ENCODE data around the gene EPS15. TPM values are rescaled to one million over a fixed set of nuclear protein-coding genes. Genes with fewer than 3 reads are reported as not detected.
A peak's percentile ranks its signal among the peaks of the same experiment; 100 is the strongest.
"Not testable (repeated sequence)": the region's sequence is repeated elsewhere in the genome, so short reads cannot be mapped to it uniquely, and the experiment has no call there.

Gene EPS15
- total and polyA plus RNA-seq, 9 of the 15 experiments (the other 6 are each of a cell fraction or from before 2014, with no cell fraction given), result 23.1 to 69.0 (median 41.7) TPM

GRCh38 chr1:51437391-51437790 is 81.7 kb downstream of the EPS15 start:
- Histone ChIP-seq H3K36me3 (ENCODE audit: control insufficient read depth, insufficient read depth, low read length) (peaks cover 67% of the 10 kb centered on the region), H3K4me1 (replicated peaks in 1 of 2; ENCODE audit: control insufficient read depth in 2 of 2, insufficient read depth in 2 of 2, low read length in 2 of 2) (peaks cover 0 to 27% of the 10 kb centered on the region in 2 experiments; a peak in 3 of 5 replicates)
- H2AFZ ChIP-seq (ENCODE audit: low read depth, low read length); in situ Hi-C loops (cut with MboI); H3K9me1 ChIP-seq (ENCODE audit: control insufficient read depth, insufficient read depth, low read length); H3K27me3 ChIP-seq (ENCODE audit: control insufficient read depth in 2 of 2, insufficient read depth in 2 of 2, low read length in 2 of 2); H3K9ac ChIP-seq (ENCODE audit: insufficient read depth in 1 of 2, low read depth in 2 of 2, low read length in 2 of 2); H3K4me2 ChIP-seq (ENCODE audit: insufficient read depth, low read length); CTCF ChIA-PET (ENCODE audit: low intra/inter-chr PET ratio); H4K20me1 ChIP-seq (replicated peaks; ENCODE audit: control insufficient read depth, insufficient read depth, low read length); H3K27ac ChIP-seq (ENCODE audit: extremely low read depth, low read depth, low read length); H3K4me3 ChIP-seq; H3K79me2 ChIP-seq (ENCODE audit: control insufficient read depth, insufficient read depth, low read length); H3K9me3 ChIP-seq (replicated peaks; ENCODE audit: control insufficient read depth, insufficient read depth, low read depth, low read length); FAIRE-seq; ATAC-seq; BruUV-seq (replicated peaks); intact Hi-C loops (cut with micrococcal nuclease); DNase-seq (ENCODE audit: extremely low read depth in 1 of 4, low spot score in 3 of 4): not testable (repeated sequence)
- POLR2A ChIA-PET, result interaction anchor here (1.5 kb wide), 1 partner anchor 9 kb away, joined by 3 read pairs; no protein-coding TSS in a partner anchor
- peak; percentile 64 for TF ChIP-seq ZNF121 (CRISPR knock-in tag; conservative IDR thresholded peaks at IDR 0.05)
- 84% methylated on average over 6 of the region's 6 CpGs for WGBS (ENCODE audit: insufficient coverage, low coverage, missing lambda C conversion rate)

GRCh38 chr1:51435878-51436277 is 83.2 kb downstream of the EPS15 start:
- H3K27ac ChIP-seq (ENCODE audit: extremely low read depth, low read depth, low read length), result no peak overlapping the region
- H3K4me1 ChIP-seq (replicated peaks in 1 of 2; ENCODE audit: control insufficient read depth in 2 of 2, insufficient read depth in 2 of 2, low read length in 2 of 2), result peaks cover under 1 to 17% of the 10 kb centered on the region in 2 experiments; a peak in 4 of 5 replicates
- DNase-seq (ENCODE audit: extremely low read depth in 1 of 4, low spot score in 3 of 4) (no peak), FAIRE-seq (no peak), ATAC-seq (no peak; the same call in 2 of the 3 replicates)
- no TSS peak for BruUV-seq (replicated peaks)
- 81% methylated on average over 5 of the region's 5 CpGs for WGBS (ENCODE audit: insufficient coverage, low coverage, missing lambda C conversion rate)
- H3K9me1 ChIP-seq (ENCODE audit: control insufficient read depth, insufficient read depth, low read length), result no peaks in the 10 kb centered on the region
- H3K9me3 ChIP-seq (replicated peaks; ENCODE audit: control insufficient read depth, insufficient read depth, low read depth, low read length), result no peaks in the 10 kb centered on the region
- in situ Hi-C loops (cut with MboI) (no loop called here), intact Hi-C loops (cut with micrococcal nuclease) (no loop called here)
- H3K36me3 ChIP-seq (ENCODE audit: control insufficient read depth, insufficient read depth, low read length), result peaks cover 63% of the 10 kb centered on the region
- no peak overlapping the region for H3K9ac ChIP-seq (ENCODE audit: insufficient read depth in 1 of 2, low read depth in 2 of 2, low read length in 2 of 2)
- no peaks in the 10 kb centered on the region for H4K20me1 ChIP-seq (replicated peaks; ENCODE audit: control insufficient read depth, insufficient read depth, low read length)
- no peak overlapping the region for H2AFZ ChIP-seq (ENCODE audit: low read depth, low read length)
- TF ChIP-seq GTF2A2 (tag; IDR thresholded peaks at IDR 0.05) (no peak), ZBTB40 (IDR thresholded peaks at IDR 0.05) (peak; percentile 60; the same call in 1 of the 2 replicates), ZBTB40 (CRISPR knock-in tag; IDR thresholded peaks at IDR 0.05) (no peak)
- ChIA-PET CTCF (ENCODE audit: low intra/inter-chr PET ratio) (no interaction called here), POLR2A (interaction anchor here (0.6 to 5.9 kb wide), 3 partner anchors 11 to 23 kb away, joined by 3 to 19 read pairs (median 3); no protein-coding TSS in a partner anchor)
- no peaks in the 10 kb centered on the region for H3K27me3 ChIP-seq (ENCODE audit: control insufficient read depth in 2 of 2, insufficient read depth in 2 of 2, low read length in 2 of 2)
- H3K79me2 ChIP-seq (ENCODE audit: control insufficient read depth, insufficient read depth, low read length), result no peaks in the 10 kb centered on the region
- no peak overlapping the region for H3K4me3 ChIP-seq
- H3K4me2 ChIP-seq (ENCODE audit: insufficient read depth, low read length), result no peak overlapping the region

Measured in K562 (cell line).